Common myeloid progenitor, CD34-positive (primary cell): Measurements from ENCODE around the gene IER3.
A peak's percentile ranks its signal among the peaks of the same experiment; 100 is the strongest.
"Not testable (repeated sequence)": the region's sequence is repeated elsewhere in the genome, so short reads cannot be mapped to it uniquely, and the experiment has no call there.

Source experiments
- CTCF ChIA-PET: fragments of 350-600 bp; sonication (Branson Sonifier 250); formaldehyde crosslinking; loops from one replicate; lab custom pipeline; 2021; ENCODE audit warnings: antibody characterized with exemption; lab: Charles Lee
- POLR2A ChIA-PET: fragments of 350-600 bp; sonication (Branson Sonifier 250); formaldehyde crosslinking; loops from one replicate; lab custom pipeline; 2021; ENCODE audit warnings: antibody characterized with exemption; lab: Charles Lee
- DNase-seq, 3 donors: peaks; one replicate each; pipeline versions ENCODE4 v3.0.0 to v3.0.0-alpha.2; 2013
- H3K27ac ChIP-seq, 2 experiments: 1 replicate in 1 of 2; 2 replicates in 1 of 2; pipeline ENCODE4 v1.7.0; 2013; ENCODE audit warnings: inconsistent platforms in 2 of 2, low read length in 2 of 2, mild to moderate bottlenecking in 2 of 2, low read depth in 1 of 2, moderate library complexity in 1 of 2; ENCODE audit not compliant: severe bottlenecking in 2 of 2, insufficient read depth in 1 of 2, poor library complexity in 1 of 2
- H3K27me3 ChIP-seq, 5 experiments: replicated peaks in 2 of 5; 1 replicate in 3 of 5; 2 replicates in 2 of 5; pipeline versions ENCODE4 v1.6.1 to v1.7.0; 2013; ENCODE audit warnings: low read length in 4 of 5, mild to moderate bottlenecking in 2 of 5, moderate library complexity in 2 of 5, inconsistent platforms in 1 of 5; ENCODE audit not compliant: insufficient read depth in 5 of 5, control insufficient read depth in 4 of 5
- H3K36me3 ChIP-seq, 4 experiments: 1 replicate in 2 of 4; 2 replicates in 2 of 4; pipeline versions ENCODE4 v1.6.1 to v1.7.0; 2013; ENCODE audit warnings: low read length in 3 of 4, control low read depth in 1 of 4, mild to moderate bottlenecking in 1 of 4; ENCODE audit not compliant: control insufficient read depth in 4 of 4, insufficient read depth in 4 of 4
- H3K4me1 ChIP-seq, 4 experiments: 1 replicate in 3 of 4; 2 replicates in 1 of 4; pipeline versions ENCODE4 v1.6.1 to v1.7.1; 2013; ENCODE audit warnings: low read length in 3 of 4, mild to moderate bottlenecking in 3 of 4, control low read depth in 1 of 4, inconsistent platforms in 1 of 4, moderate library complexity in 1 of 4; ENCODE audit not compliant: control insufficient read depth in 4 of 4, insufficient read depth in 4 of 4; ENCODE audit errors: control extremely low read depth in 1 of 4
- H3K4me3 ChIP-seq, 7 experiments: 1 replicate in 4 of 7; 2 replicates in 3 of 7; pipeline versions ENCODE4 v1.5.1 to v1.7.0; 2013; ENCODE audit warnings: mild to moderate bottlenecking in 7 of 7, low read length in 6 of 7, moderate library complexity in 6 of 7, inconsistent platforms in 2 of 7, low read depth in 2 of 7, control low read depth in 1 of 7; ENCODE audit not compliant: insufficient read depth in 4 of 7, control insufficient read depth in 1 of 7; ENCODE audit errors: extremely low read depth in 1 of 7
- H3K9me3 ChIP-seq, 5 experiments: 1 replicate in 4 of 5; 2 replicates in 1 of 5; pipeline versions ENCODE4 v1.6.1 to v1.7.1; 2013; ENCODE audit warnings: low read length in 4 of 5, mild to moderate bottlenecking in 2 of 5, inconsistent platforms in 1 of 5, low read depth in 1 of 5, moderate library complexity in 1 of 5; ENCODE audit not compliant: control insufficient read depth in 4 of 5, insufficient read depth in 2 of 5; ENCODE audit errors: control extremely low read depth in 1 of 5
- WGBS: methylation state at CpG from one replicate; pipeline ENCODE4 v1.1.5; 2013; ENCODE audit not compliant: insufficient coverage; 5-methylcytosine and 5-hydroxymethylcytosine counted together

IER3 gene

DNA sequence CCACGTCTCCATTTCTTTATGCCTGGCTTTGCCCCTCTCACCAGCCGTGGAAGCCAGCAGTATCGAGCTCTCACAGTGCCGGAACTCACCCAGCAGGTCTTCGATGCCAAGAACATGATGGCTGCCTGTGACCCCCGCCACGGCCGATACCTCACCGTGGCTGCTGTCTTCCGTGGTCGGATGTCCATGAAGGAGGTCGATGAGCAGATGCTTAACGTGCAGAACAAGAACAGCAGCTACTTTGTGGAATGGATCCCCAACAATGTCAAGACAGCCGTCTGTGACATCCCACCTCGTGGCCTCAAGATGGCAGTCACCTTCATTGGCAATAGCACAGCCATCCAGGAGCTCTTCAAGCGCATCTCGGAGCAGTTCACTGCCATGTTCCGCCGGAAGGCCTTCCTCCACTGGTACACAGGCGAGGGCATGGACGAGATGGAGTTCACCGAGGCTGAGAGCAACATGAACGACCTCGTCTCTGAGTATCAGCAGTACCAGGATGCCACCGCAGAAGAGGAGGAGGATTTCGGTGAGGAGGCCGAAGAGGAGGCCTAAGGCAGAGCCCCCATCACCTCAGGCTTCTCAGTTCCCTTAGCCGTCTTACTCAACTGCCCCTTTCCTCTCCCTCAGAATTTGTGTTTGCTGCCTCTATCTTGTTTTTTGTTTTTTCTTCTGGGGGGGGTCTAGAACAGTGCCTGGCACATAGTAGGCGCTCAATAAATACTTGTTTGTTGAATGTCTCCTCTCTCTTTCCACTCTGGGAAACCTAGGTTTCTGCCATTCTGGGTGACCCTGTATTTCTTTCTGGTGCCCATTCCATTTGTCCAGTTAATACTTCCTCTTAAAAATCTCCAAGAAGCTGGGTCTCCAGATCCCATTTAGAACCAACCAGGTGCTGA is 20.3 kb downstream of the IER3 start:
- CTCF ChIA-PET: interaction anchor here (0.7 to 30.1 kb wide), 13 partner anchors 11 to 366 kb away, joined by 3 to 622 read pairs (median 8); partner anchors contain the start of genes DHX16 and NRM
- H3K4me3 ChIP-seq, H3K9me3 ChIP-seq, DNase-seq, H3K27me3 ChIP-seq: not testable (repeated sequence)
- Histone ChIP-seq H3K27ac (peak overlapping the region in 1 of 2 experiments; percentile 43), H3K4me1 (peaks cover 12 to 39% (median 34%) of the 10 kb centered on the region in 4 experiments), H3K36me3 (peaks cover 8 to 57% (median 42%) of the 10 kb centered on the region in 4 experiments)
- POLR2A ChIA-PET: interaction anchor here (5.4 kb wide), 1 partner anchor 42 kb away, joined by 56 read pairs; no protein-coding TSS in a partner anchor
- WGBS: 94% methylated on average over 9 of the region's 29 CpGs

DNA sequence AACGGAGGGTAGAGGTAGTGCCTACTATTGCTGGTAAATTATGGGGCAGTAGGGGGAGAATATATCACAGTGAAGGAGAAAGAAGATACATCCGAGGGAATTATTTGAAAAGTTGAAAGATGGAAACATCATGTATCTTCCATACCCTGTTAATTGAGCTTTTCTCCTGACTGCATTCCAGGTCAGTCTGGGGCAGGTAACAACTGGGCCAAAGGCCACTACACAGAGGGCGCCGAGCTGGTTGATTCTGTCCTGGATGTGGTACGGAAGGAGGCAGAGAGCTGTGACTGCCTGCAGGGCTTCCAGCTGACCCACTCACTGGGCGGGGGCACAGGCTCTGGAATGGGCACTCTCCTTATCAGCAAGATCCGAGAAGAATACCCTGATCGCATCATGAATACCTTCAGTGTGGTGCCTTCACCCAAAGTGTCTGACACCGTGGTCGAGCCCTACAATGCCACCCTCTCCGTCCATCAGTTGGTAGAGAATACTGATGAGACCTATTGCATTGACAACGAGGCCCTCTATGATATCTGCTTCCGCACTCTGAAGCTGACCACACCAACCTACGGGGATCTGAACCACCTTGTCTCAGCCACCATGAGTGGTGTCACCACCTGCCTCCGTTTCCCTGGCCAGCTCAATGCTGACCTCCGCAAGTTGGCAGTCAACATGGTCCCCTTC is 21.0 kb downstream of the IER3 start:
- not testable (repeated sequence) for H3K9me3 ChIP-seq, H3K27me3 ChIP-seq, DNase-seq
- Histone ChIP-seq H3K27ac (peak overlapping the region in 1 of 2 experiments; percentile 43), H3K4me1 (peaks cover 12 to 47% (median 41%) of the 10 kb centered on the region in 4 experiments), H3K4me3 (peak overlapping the region in 1 of 7 experiments; percentile 99), H3K36me3 (peaks cover 8 to 56% (median 41%) of the 10 kb centered on the region in 4 experiments)
- WGBS: 90% methylated on average over 11 of the region's 16 CpGs
- POLR2A ChIA-PET: interaction anchor here (5.4 kb wide), 1 partner anchor 41 kb away, joined by 56 read pairs; no protein-coding TSS in a partner anchor
- CTCF ChIA-PET: interaction anchor here (0.9 to 30.1 kb wide), 19 partner anchors 8 to 367 kb away, joined by 3 to 622 read pairs (median 8); partner anchors contain the start of genes DHX16 and NRM

DNA sequence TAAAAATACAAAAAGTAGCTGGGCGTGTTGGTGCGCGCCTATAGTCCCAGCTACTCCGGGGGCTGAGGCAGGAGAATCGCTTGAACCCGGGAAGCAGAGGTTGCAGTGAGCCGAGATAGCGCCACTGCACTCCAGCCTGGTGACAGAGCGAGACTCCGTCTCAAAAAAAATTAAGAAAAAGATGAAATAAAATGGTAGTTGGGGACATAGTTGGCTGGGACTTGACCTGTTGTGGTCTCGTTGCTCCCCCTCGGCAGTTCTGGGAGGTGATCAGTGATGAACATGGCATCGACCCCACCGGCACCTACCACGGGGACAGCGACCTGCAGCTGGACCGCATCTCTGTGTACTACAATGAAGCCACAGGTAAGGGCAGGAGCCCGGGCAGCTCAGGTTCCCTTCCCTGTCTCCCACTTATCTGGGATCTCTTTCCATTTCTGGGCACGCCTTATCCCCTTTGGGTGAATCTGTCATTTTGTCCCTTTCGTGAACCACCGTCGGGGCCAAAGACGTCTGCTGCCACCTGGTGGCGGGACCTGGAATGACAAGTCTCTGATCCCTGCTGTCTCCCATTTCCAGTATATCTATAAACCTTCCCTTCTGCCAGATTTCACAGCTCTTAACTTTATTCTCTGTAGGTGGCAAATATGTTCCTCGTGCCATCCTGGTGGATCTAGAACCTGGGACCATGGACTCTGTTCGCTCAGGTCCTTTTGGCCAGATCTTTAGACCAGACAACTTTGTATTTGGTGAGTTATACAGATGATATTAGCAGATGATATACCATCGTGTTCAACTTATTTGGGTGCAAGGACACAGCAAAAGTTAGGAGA is 21.9 kb downstream of the IER3 start:
- WGBS: 25% methylated on average over 27 of the region's 27 CpGs
- H3K27ac ChIP-seq: peak overlapping the region in 1 of 2 experiments; percentile 81
- CTCF ChIA-PET: interaction anchor here (0.9 to 30.1 kb wide), 26 partner anchors 9 to 368 kb away, joined by 3 to 622 read pairs (median 6); partner anchors contain the start of genes DHX16, FLOT1, MRPS18B and NRM

DNA sequence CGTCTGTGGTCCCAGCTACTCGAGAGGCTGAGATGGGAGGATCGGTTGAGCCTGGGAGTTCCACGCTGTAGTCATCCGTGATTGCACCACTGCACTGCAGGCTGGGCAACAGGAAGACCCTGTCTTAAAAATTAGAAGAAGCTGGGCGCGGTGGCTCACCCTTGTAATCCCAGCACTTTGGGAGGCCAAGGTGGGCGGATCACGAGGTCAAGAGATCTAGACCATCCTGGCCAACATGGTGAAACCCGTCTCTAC is 22.4 kb downstream of the IER3 start:
- H3K4me1 ChIP-seq: peaks cover 14 to 50% (median 42%) of the 10 kb centered on the region in 4 experiments
- POLR2A ChIA-PET: interaction anchor here (0.6 to 5.4 kb wide), 7 partner anchors 10 to 106 kb away, joined by 3 to 56 read pairs (median 4); no protein-coding TSS in a partner anchor
- DNase-seq: peak in 2 of 3 donors; percentile 22 to 42
- H3K9me3 ChIP-seq, H3K27me3 ChIP-seq: not testable (repeated sequence)
- CTCF ChIA-PET: interaction anchor here (1.1 to 30.1 kb wide), 22 partner anchors 9 to 368 kb away, joined by 3 to 622 read pairs (median 6); partner anchors contain the start of genes DHX16, FLOT1, MRPS18B and NRM
- H3K27ac ChIP-seq: peak overlapping the region in 1 of 2 experiments; percentile 81
- peaks cover 8 to 45% (median 35%) of the 10 kb centered on the region in 4 experiments for H3K36me3 ChIP-seq
- H3K4me3 ChIP-seq: peak overlapping the region; percentile 52 to 100 (median 77)
- 21% methylated on average over 9 of the region's 10 CpGs for WGBS

More for the DNA sequence above, 21.9 kb downstream of the IER3 start:
- Histone ChIP-seq H3K36me3 (peaks cover 8 to 48% (median 37%) of the 10 kb centered on the region in 4 experiments), H3K4me1 (peaks cover 14 to 50% (median 42%) of the 10 kb centered on the region in 4 experiments), H3K4me3 (peak overlapping the region in 6 of 7 experiments; percentile 68 to 100 (median 84)), H3K9me3 (no peaks in the 10 kb centered on the region), H3K27me3 (no peaks in the 10 kb centered on the region)
- peak; percentile 72 to 87 (median 77) for DNase-seq
- POLR2A ChIA-PET: interaction anchor here (1.1 to 5.4 kb wide), 3 partner anchors 35 to 48 kb away, joined by 9 to 56 read pairs (median 13); no protein-coding TSS in a partner anchor

DNA sequence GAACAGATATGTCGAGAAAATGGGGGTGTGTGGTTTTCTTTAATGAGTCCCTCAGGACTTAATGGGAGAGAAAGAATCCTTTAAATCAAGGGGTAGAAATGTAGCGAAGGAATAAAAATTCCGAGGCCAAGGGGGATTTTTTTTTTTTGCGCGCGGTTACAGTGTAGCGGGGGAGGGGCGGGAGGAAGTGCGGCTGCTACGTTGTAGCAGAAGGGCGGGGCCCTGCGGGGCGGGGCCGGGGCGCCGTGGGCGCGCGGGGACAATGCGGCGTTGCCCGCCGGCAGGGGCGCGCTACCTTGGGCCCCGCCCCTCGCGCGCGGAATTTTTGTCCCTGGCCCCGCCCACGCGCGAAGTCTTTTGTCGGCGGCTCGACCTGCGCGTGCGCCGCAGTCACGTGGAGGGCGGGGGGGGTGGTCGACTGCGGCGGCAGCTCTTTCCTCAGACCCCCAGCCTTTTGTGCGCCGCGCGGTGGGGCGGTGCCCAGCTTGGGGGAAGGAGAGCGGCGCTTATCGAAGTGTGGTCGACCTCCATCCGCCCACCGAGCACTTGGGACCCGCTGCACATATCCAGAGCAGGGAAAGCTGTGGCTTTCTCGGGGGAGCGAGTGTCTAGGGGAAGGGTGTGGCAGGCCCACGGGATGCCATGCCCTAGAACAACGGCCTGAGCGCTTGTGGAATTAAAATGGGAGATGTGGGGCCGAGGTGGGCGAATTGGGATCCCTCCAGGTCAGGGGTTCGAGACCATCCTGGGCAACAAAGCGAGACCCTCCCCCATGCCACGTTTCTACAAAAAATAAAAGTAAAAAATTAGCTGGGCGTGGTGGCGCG is 22.9 kb downstream of the IER3 start:
- 1% methylated on average over 68 of the region's 71 CpGs for WGBS

More for the DNA sequence above, 22.9 kb downstream of the IER3 start:
- CTCF ChIA-PET: interaction anchor here (0.9 to 30.1 kb wide), 17 partner anchors 9 to 238 kb away, joined by 3 to 622 read pairs (median 7); partner anchors contain the start of genes DHX16, FLOT1, MRPS18B and NRM
- peak; percentile 91 to 97 (median 95) for DNase-seq
- POLR2A ChIA-PET: interaction anchor here (0.6 to 5.4 kb wide), 9 partner anchors 10 to 165 kb away, joined by 3 to 56 read pairs (median 3); partner anchors contain the start of genes GNL1 and PRR3
- peak overlapping the region; percentile 52 to 100 (median 99) for H3K4me3 ChIP-seq
- peak overlapping the region; percentile 79 to 93 for H3K27ac ChIP-seq
- no peaks in the 10 kb centered on the region for H3K27me3 ChIP-seq
- peaks cover 8 to 44% (median 32%) of the 10 kb centered on the region in 4 experiments for H3K36me3 ChIP-seq
- peaks cover 18 to 55% (median 47%) of the 10 kb centered on the region in 4 experiments for H3K4me1 ChIP-seq
- no peaks in the 10 kb centered on the region for H3K9me3 ChIP-seq
